HEK293T (cell line): ENCODE measurements around the gene MTHFR.
"Not testable (repeated sequence)": the region's sequence is repeated elsewhere in the genome, so short reads cannot be mapped to it uniquely, and the experiment has no call there.

Experiments used
- CTCF ChIA-PET: fragments of 350-600 bp; formaldehyde crosslinking; extraction: SDS; loops from one replicate; lab custom pipeline; 2021; ENCODE audit warnings: antibody characterized with exemption, inconsistent platforms; lab: Yijun Ruan, JAX
- POLR2A ChIA-PET: fragments of 350-600 bp; formaldehyde crosslinking; extraction: SDS; loops from one replicate; lab custom pipeline; 2020; ENCODE audit warnings: antibody characterized with exemption, inconsistent platforms; lab: Yijun Ruan, JAX
- DNase-seq: peaks from one replicate; pipeline ENCODE4 v3.0.0; 2012; ENCODE audit warnings: mixed read lengths; ENCODE audit errors: extremely low spot score
- ARNT ChIP-seq: fragments of 450-650 bp; IDR thresholded peaks from 2 replicates; pipeline ENCODE4 v1.6.1; 2017; ENCODE audit warnings: mild to moderate bottlenecking
- BHLHE40 ChIP-seq: fragments of 450-650 bp; IDR thresholded peaks from 2 replicates; pipeline ENCODE4 v1.6.1; 2016; ENCODE audit warnings: mild to moderate bottlenecking, moderate library complexity, borderline replicate concordance
- CTBP1 ChIP-seq: fragments of 450-650 bp; IDR thresholded peaks from 2 replicates; pipeline ENCODE4 v1.6.1; 2016; ENCODE audit warnings: borderline replicate concordance
- ELF4 ChIP-seq: fragments of 450-650 bp; IDR thresholded peaks from 2 replicates; pipeline ENCODE4 v1.6.1; 2017; ENCODE audit warnings: antibody characterized with exemption
- FOXA1 ChIP-seq: fragments of 450-650 bp; IDR thresholded peaks from 2 replicates; pipeline ENCODE4 v1.6.1; 2016; ENCODE audit warnings: mild to moderate bottlenecking
- FOXK2 ChIP-seq: fragments of 450-650 bp; IDR thresholded peaks from 2 replicates; pipeline ENCODE4 v1.6.1; 2016; ENCODE audit warnings: mild to moderate bottlenecking
- FOXM1 ChIP-seq: fragments of 450-650 bp; IDR thresholded peaks from 2 replicates; pipeline ENCODE4 v1.6.1; 2017; ENCODE audit warnings: mild to moderate bottlenecking, borderline replicate concordance
- HDGF ChIP-seq: fragments of 450-650 bp; IDR thresholded peaks from 2 replicates; pipeline ENCODE4 v1.6.1; 2017; ENCODE audit warnings: antibody characterized with exemption, borderline replicate concordance
- L3MBTL2 ChIP-seq: fragments of 450-650 bp; conservative IDR thresholded peaks from 2 replicates; pipeline ENCODE4 v1.6.1; 2016; ENCODE audit warnings: mild to moderate bottlenecking
- LEF1 ChIP-seq: fragments of 450-650 bp; IDR thresholded peaks from 2 replicates; pipeline ENCODE4 v1.6.1; 2017; ENCODE audit warnings: mild to moderate bottlenecking, borderline replicate concordance
- NFRKB ChIP-seq: fragments of 450-650 bp; IDR thresholded peaks from 2 replicates; pipeline ENCODE4 v1.6.1; 2016; ENCODE audit warnings: mild to moderate bottlenecking, moderate library complexity
- SP1 ChIP-seq: fragments of 450-650 bp; IDR thresholded peaks from 2 replicates; pipeline ENCODE4 v1.6.1; 2017
- SUZ12 ChIP-seq: fragments of 450-650 bp; IDR thresholded peaks from 2 replicates; pipeline ENCODE4 v1.6.1; 2016; ENCODE audit warnings: mild to moderate bottlenecking
- TARDBP ChIP-seq: fragments of 450-650 bp; IDR thresholded peaks from 2 replicates; pipeline ENCODE4 v1.6.1; 2016
- ZNF384 ChIP-seq: fragments of 450-650 bp; IDR thresholded peaks from 2 replicates; pipeline ENCODE4 v1.6.1; 2016
- TF ChIP-seq, protein P1 (sequence below): fragments of 450-650 bp; IDR thresholded peaks from 2 replicates; pipeline ENCODE4 v1.6.1; 2016

MTHFR gene

DNA sequence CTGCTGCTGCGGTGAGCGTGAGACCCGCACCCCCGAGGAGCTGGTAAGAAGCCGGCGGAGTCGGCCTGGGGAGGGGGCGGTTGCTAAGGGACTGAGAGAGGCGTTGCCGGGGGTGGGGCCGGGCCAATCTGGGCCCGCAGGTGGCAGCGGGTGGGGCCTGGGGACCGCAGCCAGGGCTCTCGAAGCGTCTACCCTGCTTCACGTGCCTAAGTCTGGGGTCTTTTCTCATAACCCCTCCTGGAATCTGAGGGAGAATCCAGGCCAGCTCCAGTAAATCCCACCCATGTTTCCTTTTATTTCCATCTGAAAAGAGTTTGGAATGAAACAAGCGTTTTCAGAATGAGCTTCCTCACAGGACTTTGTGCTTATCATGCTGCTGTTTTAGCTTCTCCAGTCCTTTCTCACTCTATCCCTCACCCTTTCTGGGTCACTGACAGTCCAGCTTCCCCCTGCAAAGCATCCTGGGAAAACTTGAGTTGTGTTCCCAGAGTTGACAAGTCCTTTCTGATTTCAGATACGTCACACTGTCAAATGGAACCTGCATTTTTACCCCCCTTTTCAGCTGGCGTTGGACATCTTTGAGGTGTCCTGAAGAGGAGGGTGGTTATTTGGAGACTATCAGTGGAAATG, 658 bp upstream of the MTHFR start:
- no peak for DNase-seq
- ChIA-PET POLR2A (interaction anchor here (0.6 to 2.0 kb wide), 5 partner anchors 9 to 122 kb away, joined by 3 to 10 read pairs (median 3); no protein-coding TSS in a partner anchor), CTCF (no interaction called here)
- no peak for TF ChIP-seq ZNF384
- TF ChIP-seq L3MBTL2: peak; percentile 54; the same call in 1 of the 2 replicates

DNA sequence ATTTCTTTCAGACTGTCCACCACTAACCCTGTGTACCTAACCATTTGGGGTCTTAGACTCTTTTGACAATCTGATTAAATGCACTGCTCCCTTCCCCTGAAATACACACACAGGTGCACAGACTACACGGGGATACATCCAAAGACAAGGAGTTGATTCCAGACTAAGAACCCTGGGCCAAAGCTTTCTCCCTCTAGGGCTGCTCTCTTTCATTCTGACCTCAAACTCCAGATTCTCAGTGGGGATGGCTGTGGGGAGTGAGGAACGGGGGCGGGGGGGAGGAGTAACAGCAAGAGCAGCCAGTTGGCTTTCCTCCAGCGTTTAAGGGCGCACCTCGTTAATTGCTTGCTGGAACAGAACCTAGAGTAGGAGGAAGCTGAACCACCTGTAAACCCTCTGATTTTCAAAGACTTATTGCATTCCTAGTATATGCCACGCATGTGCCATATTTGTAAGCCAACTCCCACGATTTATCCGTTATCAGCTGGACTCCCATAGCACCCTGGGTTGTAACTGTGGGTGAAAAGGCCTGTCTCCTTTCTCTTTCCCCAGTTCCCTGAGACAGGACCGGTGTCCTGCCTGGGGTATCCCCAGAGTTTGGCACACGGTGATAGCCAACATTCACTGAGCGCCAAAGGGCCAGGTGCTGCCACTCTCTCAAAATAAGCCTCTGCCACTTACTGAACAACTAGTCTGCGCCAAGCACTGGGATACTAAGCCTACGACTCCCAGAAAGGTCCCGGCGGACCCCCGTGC, 920 bp downstream of the MTHFR start:
- ChIA-PET POLR2A (no interaction called here), CTCF (interaction anchor here (0.6 kb wide), 1 partner anchor 101 kb away, joined by 3 read pairs; no protein-coding TSS in a partner anchor)
- TF ChIP-seq NFRKB: no peak
- TF ChIP-seq ZNF384: no peak
- no peak for TF ChIP-seq ELF4
- TF ChIP-seq FOXK2: no peak
- no peak for TF ChIP-seq CTBP1
- TF ChIP-seq SUZ12: no peak
- no peak for TF ChIP-seq HDGF
- no peak for TF ChIP-seq LEF1
- no peak for DNase-seq

DNA sequence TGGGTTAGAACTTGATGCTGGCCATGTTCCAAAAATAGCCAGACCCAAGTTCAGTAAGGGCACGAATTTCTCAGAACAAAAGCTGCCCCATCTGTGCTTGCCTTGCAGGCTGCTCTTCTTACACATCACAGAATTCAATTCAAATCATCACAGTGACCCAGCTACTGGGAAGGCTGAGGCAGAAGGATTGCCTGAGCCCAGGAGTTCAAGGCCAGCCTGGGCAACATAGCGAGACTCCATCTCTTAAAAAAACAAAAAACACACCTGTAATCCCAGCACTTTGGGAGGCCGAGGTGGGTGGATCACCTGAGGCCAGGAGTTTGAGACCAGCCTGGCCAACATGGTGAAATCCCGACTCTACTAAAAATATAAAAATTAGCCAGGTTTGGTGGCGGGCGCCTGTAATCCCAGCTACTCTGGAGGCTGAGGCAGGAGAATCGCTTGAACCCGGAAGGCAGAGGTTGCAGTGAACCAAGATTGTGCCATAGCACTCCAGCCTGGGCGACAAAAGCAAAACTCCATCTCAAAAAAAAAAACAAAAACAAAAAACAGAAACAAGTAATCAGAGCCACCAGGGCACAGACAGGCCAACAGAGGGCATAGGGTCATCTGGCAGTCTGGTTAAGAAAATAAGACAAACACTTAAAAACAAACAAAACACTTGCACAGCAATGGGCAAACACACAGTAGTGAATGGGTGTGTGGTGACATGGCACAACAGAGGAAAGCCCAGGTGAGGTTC, 1.7 kb downstream of the MTHFR start:
- ChIA-PET POLR2A (interaction anchor here (1.2 to 1.6 kb wide), 3 partner anchors 13 to 106 kb away, joined by 3 to 6 read pairs (median 4); no protein-coding TSS in a partner anchor), CTCF (interaction anchor here (1.1 kb wide), 1 partner anchor 19 kb away, joined by 8 read pairs; no protein-coding TSS in a partner anchor)
- DNase-seq: not testable (repeated sequence)

DNA sequence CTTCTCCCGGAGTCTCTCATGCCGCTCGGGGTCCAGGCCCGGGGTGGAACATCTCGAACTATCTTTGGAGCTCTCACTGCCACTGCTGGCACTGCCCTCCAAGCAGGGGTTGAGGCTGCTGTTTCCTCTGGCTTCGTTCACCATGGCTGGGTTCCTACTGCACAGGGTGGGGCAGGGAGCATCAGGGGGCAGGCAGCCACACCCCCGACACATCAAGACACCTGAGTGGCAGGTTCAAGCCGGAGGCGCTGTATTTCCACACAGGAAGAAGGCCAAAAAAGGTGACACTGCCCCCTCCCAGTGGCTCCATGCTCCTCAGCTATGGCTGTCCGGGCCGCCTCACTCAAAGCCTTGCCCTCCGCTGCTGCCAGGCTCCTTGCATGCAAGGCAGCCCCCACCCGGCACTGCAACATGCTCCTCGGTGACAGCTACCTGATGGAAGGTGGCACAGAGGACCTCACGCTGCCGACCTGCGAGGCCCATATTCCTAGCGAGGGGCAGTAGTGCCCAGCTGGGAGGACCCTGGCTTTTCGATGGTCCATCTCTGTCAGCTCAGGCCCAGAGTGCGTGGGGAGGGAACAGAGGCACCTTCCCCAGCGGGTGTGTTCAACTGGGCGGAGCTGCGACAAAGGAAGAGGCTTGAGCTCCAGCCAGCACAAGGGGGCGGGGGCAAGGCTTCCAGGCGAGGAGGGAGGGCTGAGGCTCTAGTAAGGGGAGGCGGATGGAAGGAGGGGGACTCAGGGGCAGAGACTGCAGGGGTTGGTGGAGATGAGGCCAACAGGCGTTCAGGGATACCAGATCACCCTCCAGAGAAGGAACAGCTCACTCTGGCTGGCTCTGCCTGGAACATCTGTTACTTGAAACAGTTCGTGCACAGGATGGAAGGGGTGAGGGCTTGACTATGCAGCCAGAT, 2.5 kb downstream of the MTHFR start:
- peak; percentile 56 for DNase-seq
- ChIA-PET POLR2A (interaction anchor here (1.2 to 1.6 kb wide), 3 partner anchors 12 to 106 kb away, joined by 3 to 6 read pairs (median 4); no protein-coding TSS in a partner anchor), CTCF (interaction anchor here (1.1 kb wide), 1 partner anchor 18 kb away, joined by 8 read pairs; no protein-coding TSS in a partner anchor)
- TF ChIP-seq ZNF384: no peak
- no peak for TF ChIP-seq BHLHE40
- TF ChIP-seq SUZ12: no peak
- no peak for TF ChIP-seq FOXK2
- no peak for TF ChIP-seq LEF1

DNA sequence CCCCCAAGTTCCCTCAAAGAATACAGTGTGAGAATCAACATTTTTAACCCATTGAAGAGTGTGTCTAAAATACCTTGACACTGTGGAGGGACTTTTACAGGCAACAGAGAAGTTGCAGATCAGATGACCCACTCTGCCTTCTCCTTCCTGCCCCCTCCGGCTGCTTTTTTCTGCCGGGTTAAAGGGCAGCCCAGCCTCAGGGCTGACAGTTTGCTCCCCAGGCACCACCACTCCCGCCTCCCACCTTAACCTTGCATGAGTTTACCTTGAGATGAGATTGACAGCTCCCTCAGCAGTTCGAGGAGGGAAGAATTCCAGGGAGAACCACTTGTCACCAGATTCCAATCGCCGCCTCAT, 3.2 kb downstream of the MTHFR start:
- TF ChIP-seq ZNF384 (no peak), FOXA1 (no peak), LEF1 (no peak), TARDBP (no peak), SUZ12 (no peak), ARNT (no peak), FOXK2 (no peak), FOXM1 (no peak), ELF4 (no peak), SP1 (no peak), HDGF (no peak), CTBP1 (no peak), L3MBTL2 (no peak), BHLHE40 (no peak), NFRKB (no peak)
- POLR2A ChIA-PET: interaction anchor here (1.2 to 1.6 kb wide), 2 partner anchors 12 to 105 kb away, joined by 3 to 6 read pairs; no protein-coding TSS in a partner anchor
- DNase-seq: no peak
- CTCF ChIA-PET: no interaction called here

DNA sequence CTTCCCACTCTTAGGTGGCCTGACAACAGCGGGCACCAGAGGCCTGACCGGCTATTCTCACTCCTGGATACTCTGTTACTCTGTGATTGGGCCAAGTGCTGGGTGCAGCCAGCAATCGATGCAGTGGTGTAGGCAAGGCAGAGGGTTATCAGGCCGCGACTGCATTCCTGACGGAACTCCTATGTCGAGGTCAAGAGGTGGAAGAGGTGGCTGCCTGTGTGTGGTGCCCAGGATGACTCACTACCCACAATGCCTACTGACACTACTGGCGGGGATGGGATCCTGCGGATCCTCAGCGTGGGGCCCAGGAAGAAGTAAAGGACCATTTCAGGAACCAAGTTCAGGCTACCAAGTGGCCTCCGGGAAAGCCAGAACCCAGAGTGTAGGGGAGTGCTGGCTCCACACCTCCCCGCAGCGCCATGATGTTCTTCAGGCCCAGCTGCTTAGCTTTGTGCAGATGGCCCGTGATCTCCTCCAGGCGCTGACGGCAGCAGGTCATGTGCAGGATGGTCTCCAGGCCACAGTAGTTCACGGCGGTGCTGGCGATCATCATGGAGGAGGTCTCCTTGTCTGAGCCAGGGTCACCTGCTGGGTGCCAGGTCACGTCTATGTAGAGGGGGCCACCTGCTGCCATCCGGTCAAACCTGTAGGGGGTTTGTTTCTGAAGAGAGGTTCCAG, 4.9 kb downstream of the MTHFR start:
- TF ChIP-seq ELF4 (no peak), ARNT (no peak), TARDBP (no peak), FOXA1 (no peak), NFRKB (no peak), FOXK2 (no peak), SP1 (no peak), SUZ12 (no peak), ZNF384 (no peak), LEF1 (no peak), L3MBTL2 (no peak), CTBP1 (no peak), FOXM1 (no peak), BHLHE40 (no peak), HDGF (no peak)
- TF ChIP-seq, protein P1, sequence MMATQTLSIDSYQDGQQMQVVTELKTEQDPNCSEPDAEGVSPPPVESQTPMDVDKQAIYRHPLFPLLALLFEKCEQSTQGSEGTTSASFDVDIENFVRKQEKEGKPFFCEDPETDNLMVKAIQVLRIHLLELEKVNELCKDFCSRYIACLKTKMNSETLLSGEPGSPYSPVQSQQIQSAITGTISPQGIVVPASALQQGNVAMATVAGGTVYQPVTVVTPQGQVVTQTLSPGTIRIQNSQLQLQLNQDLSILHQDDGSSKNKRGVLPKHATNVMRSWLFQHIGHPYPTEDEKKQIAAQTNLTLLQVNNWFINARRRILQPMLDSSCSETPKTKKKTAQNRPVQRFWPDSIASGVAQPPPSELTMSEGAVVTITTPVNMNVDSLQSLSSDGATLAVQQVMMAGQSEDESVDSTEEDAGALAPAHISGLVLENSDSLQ: no peak
- CTCF ChIA-PET: no interaction called here
- no peak for DNase-seq
- POLR2A ChIA-PET: no interaction called here
